C4-2B (cell line): ENCODE data around the gene ADGRD1.

ENCODE experiments used
- CTCF ChIP-seq: fragments of 450-650 bp; conservative IDR thresholded peaks from 2 replicates; pipeline ENCODE4 v1.5.1; 2017; ENCODE audit warnings: mild to moderate bottlenecking
- ZFX ChIP-seq: fragments of 450-650 bp; IDR thresholded peaks from 2 replicates; pipeline ENCODE4 v1.6.1; 2017

DNA sequence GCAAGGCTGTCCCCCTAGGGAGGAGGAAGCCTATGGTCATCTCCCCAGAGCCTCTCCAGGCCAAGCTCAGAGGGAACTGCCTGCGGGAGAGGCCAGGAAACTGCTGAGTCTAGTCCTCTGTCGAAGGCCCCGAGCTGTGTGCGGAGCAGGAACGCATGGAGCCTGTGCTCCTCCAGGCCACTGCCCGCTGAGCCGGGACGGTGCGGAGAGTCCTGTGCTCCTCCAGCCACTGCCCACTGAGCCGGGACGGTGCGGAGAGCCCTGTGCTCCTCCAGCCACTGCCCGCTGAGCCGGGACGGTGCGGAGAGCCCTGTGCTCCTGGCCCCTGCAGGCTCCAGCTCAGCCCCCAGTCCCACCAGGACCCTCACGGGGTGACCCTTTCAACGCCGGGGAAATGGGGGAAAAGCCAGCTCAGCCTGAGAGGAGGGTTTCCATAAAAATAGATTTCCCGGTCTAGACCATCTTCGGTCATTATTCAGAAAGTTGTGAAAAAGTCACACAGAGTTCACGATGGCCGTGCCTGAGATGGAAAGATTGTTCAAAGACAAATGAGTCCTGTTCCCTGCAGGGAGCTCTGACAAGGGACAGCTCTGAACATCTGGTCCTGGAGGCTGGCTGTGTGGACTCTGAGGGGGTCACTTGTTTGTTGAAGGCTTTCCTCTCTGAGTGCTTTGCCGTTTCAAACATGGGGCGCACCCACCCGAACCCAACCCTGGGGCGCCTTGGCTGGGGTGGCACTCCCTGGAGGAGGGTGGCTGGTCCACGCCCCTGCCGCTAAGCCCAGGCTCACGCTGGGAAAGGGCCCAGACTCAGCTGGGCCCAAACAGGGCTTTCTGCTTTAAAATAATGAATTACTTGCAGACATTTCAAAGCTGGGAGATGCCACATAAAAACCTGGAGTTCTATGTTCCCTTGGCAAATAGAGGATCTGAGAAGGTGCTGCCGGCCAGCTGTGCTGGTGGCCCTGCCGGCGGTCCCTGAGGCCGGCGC is 85.5 kb downstream of the ADGRD1 start:
- no peak for TF ChIP-seq CTCF
- TF ChIP-seq ZFX: no peak
